H9 (cell line): ENCODE measurements around the gene JUP. TPM values are rescaled to one million over a fixed set of nuclear protein-coding genes. Genes with fewer than 3 reads are reported as not detected.

Experiments used
- DNase-seq: peaks from one replicate; pipeline ENCODE4 v3.0.0-alpha.2; 2017
- H2AFZ ChIP-seq: one replicate; pipeline ENCODE4 v1.6.1; 2013; ENCODE audit warnings: mild to moderate bottlenecking, low read length, control low read depth, moderate library complexity
- H2AK5ac ChIP-seq: 2 replicates; pipeline ENCODE4 v1.6.1; 2013; ENCODE audit warnings: low read length, control low read depth, mixed read lengths; ENCODE audit not compliant: insufficient read length
- H2BK120ac ChIP-seq: one replicate; pipeline ENCODE4 v1.6.1; 2013; ENCODE audit warnings: low read depth, mild to moderate bottlenecking, low read length, control low read depth, inconsistent platforms; ENCODE audit not compliant: poor library complexity, severe bottlenecking
- H2BK12ac ChIP-seq: 2 replicates; pipeline ENCODE4 v1.6.1; 2013; ENCODE audit warnings: low read length, control low read depth, mixed read lengths, low read depth; ENCODE audit not compliant: insufficient read length
- H2BK15ac ChIP-seq: 2 replicates; pipeline ENCODE4 v1.6.1; 2013; ENCODE audit warnings: low read depth, low read length, control low read depth
- H2BK20ac ChIP-seq: one replicate; pipeline ENCODE4 v1.6.1; 2013; ENCODE audit warnings: low read depth, mild to moderate bottlenecking, low read length, control low read depth, inconsistent platforms; ENCODE audit not compliant: poor library complexity, severe bottlenecking
- H2BK5ac ChIP-seq: 2 replicates; pipeline ENCODE4 v1.6.1; 2013; ENCODE audit warnings: low read length, control low read depth, mixed read lengths; ENCODE audit not compliant: insufficient read length
- H3K14ac ChIP-seq: 2 replicates; pipeline ENCODE4 v1.6.1; 2013; ENCODE audit warnings: low read length, control low read depth; ENCODE audit not compliant: insufficient read depth
- H3K18ac ChIP-seq: 2 replicates; pipeline ENCODE4 v1.6.1; 2013; ENCODE audit warnings: low read depth, mild to moderate bottlenecking, mixed read lengths, low read length, control low read depth; ENCODE audit not compliant: insufficient read length
- H3K23ac ChIP-seq: 2 replicates; pipeline ENCODE4 v1.6.1; 2013; ENCODE audit warnings: low read length, control low read depth, mixed read lengths, low read depth; ENCODE audit not compliant: insufficient read length
- H3K23me2 ChIP-seq: 2 replicates; pipeline ENCODE4 v1.6.1; 2013; ENCODE audit warnings: low read depth, mild to moderate bottlenecking, mixed read lengths, low read length, control low read depth; ENCODE audit not compliant: insufficient read length, poor library complexity, severe bottlenecking
- H3K27ac ChIP-seq: 2 replicates; pipeline ENCODE4 v1.5.1; 2013; ENCODE audit warnings: low read length, control low read depth, mixed read lengths, low read depth; ENCODE audit not compliant: insufficient read length
- H3K27me3 ChIP-seq: 2 replicates; pipeline ENCODE4 v1.6.1; 2013; ENCODE audit warnings: low read length, control low read depth, inconsistent platforms; ENCODE audit not compliant: insufficient read depth
- H3K4ac ChIP-seq: 2 replicates; pipeline ENCODE4 v1.6.1; 2013; ENCODE audit warnings: low read depth, mild to moderate bottlenecking, control low read depth, inconsistent platforms, low read length, moderate library complexity
- H3K4me1 ChIP-seq: 2 replicates; pipeline ENCODE4 v1.6.1; 2013; ENCODE audit warnings: low read length, control low read depth, inconsistent platforms; ENCODE audit not compliant: insufficient read depth
- H3K4me2 ChIP-seq: 2 replicates; pipeline ENCODE4 v1.6.1; 2013; ENCODE audit warnings: low read length, control low read depth, mixed read lengths; ENCODE audit not compliant: insufficient read length, insufficient read depth
- H3K56ac ChIP-seq: 2 replicates; pipeline ENCODE4 v1.6.1; 2013; ENCODE audit warnings: low read depth, mild to moderate bottlenecking, mixed read lengths, low read length, control low read depth; ENCODE audit not compliant: insufficient read length
- H3K79me1 ChIP-seq: 2 replicates; pipeline ENCODE4 v1.6.1; 2013; ENCODE audit warnings: low read depth, mild to moderate bottlenecking, moderate library complexity, low read length, control low read depth, inconsistent platforms; ENCODE audit not compliant: insufficient read depth, poor library complexity, severe bottlenecking
- H3K79me2 ChIP-seq: 2 replicates; pipeline ENCODE4 v1.6.1; 2013; ENCODE audit warnings: low read length, control low read depth, inconsistent platforms; ENCODE audit not compliant: insufficient read depth
- H3K9ac ChIP-seq: 2 replicates; pipeline ENCODE4 v1.6.1; 2013; ENCODE audit warnings: low read length, control low read depth, mixed read lengths; ENCODE audit not compliant: insufficient read length; ENCODE audit errors: extremely low read depth
- H3K9me3 ChIP-seq: one replicate; pipeline ENCODE4 v1.6.1; 2013; ENCODE audit warnings: low read depth, low read length, inconsistent platforms; ENCODE audit not compliant: control insufficient read depth
- H3T11ph ChIP-seq: one replicate; pipeline ENCODE4 v1.6.1; 2013; ENCODE audit warnings: mild to moderate bottlenecking, low read length, control low read depth, inconsistent platforms
- H4K20me1 ChIP-seq: one replicate; pipeline ENCODE4 v1.6.1; 2013; ENCODE audit not compliant: control insufficient read depth, insufficient read length, insufficient read depth
- H4K5ac ChIP-seq: 2 replicates; pipeline ENCODE4 v1.6.1; 2013; ENCODE audit warnings: low read depth, mild to moderate bottlenecking, mixed read lengths, low read length, control low read depth; ENCODE audit not compliant: insufficient read length
- H4K8ac ChIP-seq: replicated peaks from 2 replicates; pipeline ENCODE4 v1.6.1; 2013; ENCODE audit warnings: low read length, control low read depth, mixed read lengths, low read depth; ENCODE audit not compliant: insufficient read length
- H4K91ac ChIP-seq: 2 replicates; pipeline ENCODE4 v1.6.1; 2013; ENCODE audit warnings: low read depth, mild to moderate bottlenecking, moderate library complexity, mixed read lengths, low read length, control low read depth; ENCODE audit not compliant: insufficient read length
- H3K27ac Mint-ChIP-seq, 3 experiments: 2 replicates in 2 of 3; 3 replicates in 1 of 3; pipeline ENCODE4 v1.8.0; 2020 to 2021; ENCODE audit warnings: mixed read lengths in 3 of 3, mild to moderate bottlenecking in 1 of 3, moderate library complexity in 1 of 3
- H3K27me3 Mint-ChIP-seq: 2 replicates; pipeline ENCODE4 v1.8.0; 2021; ENCODE audit warnings: low read depth, mild to moderate bottlenecking, moderate library complexity, mixed read lengths
- H3K36me3 Mint-ChIP-seq, 3 experiments: 2 replicates in 2 of 3; 3 replicates in 1 of 3; pipeline ENCODE4 v1.8.0; 2020 to 2021; ENCODE audit warnings: low read depth in 3 of 3, mixed read lengths in 3 of 3; ENCODE audit not compliant: insufficient read depth in 1 of 3
- H3K4me1 Mint-ChIP-seq, 2 experiments: 2 replicates each; pipeline ENCODE4 v1.8.0; 2020; ENCODE audit warnings: mixed read lengths in 2 of 2
- H3K4me3 Mint-ChIP-seq, 2 experiments: 2 replicates in 1 of 2; 3 replicates in 1 of 2; pipeline ENCODE4 v1.8.0; 2020 to 2021; ENCODE audit warnings: mild to moderate bottlenecking in 2 of 2, mixed read lengths in 2 of 2, moderate library complexity in 1 of 2
- H3K9me3 Mint-ChIP-seq, 2 experiments: 2 replicates in 1 of 2; 3 replicates in 1 of 2; pipeline ENCODE4 v1.8.0; 2020; ENCODE audit warnings: mild to moderate bottlenecking in 2 of 2, mixed read lengths in 2 of 2, moderate library complexity in 1 of 2
- CTCF ChIP-seq: fragments of 200-600 bp; sonication (generic); conservative IDR thresholded peaks from 3 replicates; pipeline ENCODE4 v1.8.0; 2021; ENCODE audit warnings: antibody characterized with exemption, mild to moderate bottlenecking
- WGBS: extraction: QIAGEN DNeasy Blood & Tissue Kit; methylation state at CpG from one replicate; pipeline ENCODE4 v1.1.7; 2013; ENCODE audit warnings: missing lambda C conversion rate, low lambda C conversion rate, mixed read lengths; ENCODE audit not compliant: insufficient read length; ENCODE audit errors: extremely low coverage; 5-methylcytosine and 5-hydroxymethylcytosine counted together
- total RNA-seq: library from RNA; stranded (reverse); gene quantifications from 2 replicates; pipeline ENCODE4 v1.2.1, GENCODE V29; 2021

The JUP gene
- total RNA-seq, 1 experiment from 2014 or later = 90.1 TPM

- Mint-ChIP-seq H3K4me3 (no peak overlapping the region; a peak in 1 of 5 replicates), H3K9me3 (no peaks in the 10 kb centered on the region), H3K27ac (no peak overlapping the region), H3K4me1 (peaks cover 25 to 33% of the 10 kb centered on the region in 2 experiments), H3K36me3 (peaks cover 24 to 58% (median 58%) of the 10 kb centered on the region in 3 experiments), H3K27me3 (no peaks in the 10 kb centered on the region)
- no peak overlapping the region for H3K56ac ChIP-seq
- H4K91ac ChIP-seq = no peak overlapping the region
- no peaks in the 10 kb centered on the region for H4K20me1 ChIP-seq
- H3K4me2 ChIP-seq = no peak overlapping the region
- TF ChIP-seq CTCF = no peak
- no peak overlapping the region for H2BK120ac ChIP-seq
- no peak overlapping the region for H4K5ac ChIP-seq
- no peak overlapping the region for H3K14ac ChIP-seq
- no peaks in the 10 kb centered on the region; the same call in 1 of the 2 replicates for H3K79me2 ChIP-seq
- no peak overlapping the region for H2BK12ac ChIP-seq
- H3K9ac ChIP-seq = no peak overlapping the region
- H2BK15ac ChIP-seq = no peak overlapping the region
- no peak overlapping the region for H3K27ac ChIP-seq
- no peaks in the 10 kb centered on the region for H3K9me3 ChIP-seq
- H3K18ac ChIP-seq = no peak overlapping the region
- H3K79me1 ChIP-seq = no peaks in the 10 kb centered on the region
- DNase-seq = no peak
- H2BK5ac ChIP-seq = no peak overlapping the region
- no peak overlapping the region for H2AK5ac ChIP-seq
- H3K27me3 ChIP-seq = no peaks in the 10 kb centered on the region
- no peak overlapping the region for H2AFZ ChIP-seq
- no peaks in the 10 kb centered on the region for H3K23me2 ChIP-seq
- no peak overlapping the region for H2BK20ac ChIP-seq
- H3K4me1 ChIP-seq = peaks cover 7% of the 10 kb centered on the region; the same call in 1 of the 2 replicates
- H3K4ac ChIP-seq = no peak overlapping the region
- no peak overlapping the region for H4K8ac ChIP-seq
- WGBS = no CpG with 5 or more reads among the region's 3 CpGs
- H3K23ac ChIP-seq = no peak overlapping the region
- H3T11ph ChIP-seq = no peak overlapping the region
Measured at GRCh38 chr17:41769985-41770384, 16.5 kb downstream of the JUP start.
